GM23338 (cell line): ENCODE results near the gene LUZP2. TPM values are rescaled to one million over a fixed set of nuclear protein-coding genes. Genes with fewer than 3 reads are reported as not detected.

Source experiments
- ATAC-seq: fragments of 200-7000 bp; cut with Tn5 transposase; 3 replicates; pipeline ENCODE4 v1.9.1; 2020
- DNase-seq: peaks from one replicate; pipeline ENCODE4 v3.0.0-alpha.2; 2015; ENCODE audit warnings: low spot score
- H2AFZ ChIP-seq: fragments of 200-600 bp; sonication (generic); 2 replicates; pipeline ENCODE4 v1.8.0; 2016; ENCODE audit warnings: antibody characterized with exemption, mild to moderate bottlenecking, moderate library complexity
- H3F3A ChIP-seq: fragments of 200-600 bp; sonication (generic); replicated peaks from 2 replicates; pipeline ENCODE4 v1.8.0; 2017; ENCODE audit warnings: antibody characterized with exemption, mixed run types, low read depth
- H3K27ac ChIP-seq: fragments of 200-600 bp; sonication (generic); 2 replicates; pipeline ENCODE4 v1.6.1; 2016; ENCODE audit warnings: low read depth
- H3K27me3 ChIP-seq: fragments of 200-600 bp; sonication (generic); 2 replicates; pipeline ENCODE4 v1.8.0; 2016; ENCODE audit warnings: mild to moderate bottlenecking, mixed run types, moderate library complexity; ENCODE audit not compliant: insufficient read depth
- H3K36me3 ChIP-seq: fragments of 200-600 bp; sonication (generic); 2 replicates; pipeline ENCODE4 v1.8.0; 2016; ENCODE audit warnings: mild to moderate bottlenecking; ENCODE audit not compliant: insufficient read depth
- H3K4me1 ChIP-seq: fragments of 200-600 bp; sonication (generic); 2 replicates; pipeline ENCODE4 v1.8.0; 2016; ENCODE audit warnings: mild to moderate bottlenecking, moderate library complexity; ENCODE audit not compliant: insufficient read depth
- H3K4me2 ChIP-seq: fragments of 200-600 bp; sonication (generic); 2 replicates; pipeline ENCODE4 v1.7.1; 2017; ENCODE audit warnings: mixed run types
- H3K4me3 ChIP-seq: fragments of 200-600 bp; sonication (generic); 2 replicates; pipeline ENCODE4 v1.6.1; 2016; ENCODE audit warnings: mixed run types
- H3K79me2 ChIP-seq: fragments of 200-600 bp; sonication (generic); replicated peaks from 2 replicates; pipeline ENCODE4 v1.8.0; 2017; ENCODE audit warnings: mild to moderate bottlenecking; ENCODE audit not compliant: insufficient read depth
- H3K9me2 ChIP-seq: fragments of 200-600 bp; sonication (generic); 2 replicates; pipeline ENCODE4 v1.8.0; 2017; ENCODE audit not compliant: insufficient read depth
- H4K20me1 ChIP-seq: fragments of 200-600 bp; sonication (generic); replicated peaks from 2 replicates; pipeline ENCODE4 v1.8.0; 2017; ENCODE audit warnings: mild to moderate bottlenecking; ENCODE audit not compliant: insufficient read depth
- H3K27ac Mint-ChIP-seq: 2 replicates; pipeline ENCODE4 v1.8.0; 2020; ENCODE audit warnings: inconsistent platforms, mild to moderate bottlenecking, moderate library complexity, mixed read lengths
- H3K27me3 Mint-ChIP-seq: 3 replicates; pipeline ENCODE4 v1.8.0; 2022; ENCODE audit warnings: low read depth, mild to moderate bottlenecking, moderate library complexity, mixed read lengths, inconsistent platforms; ENCODE audit not compliant: insufficient read depth, poor library complexity
- H3K36me3 Mint-ChIP-seq: 3 replicates; pipeline ENCODE4 v1.8.0; 2021; ENCODE audit warnings: low read depth, mild to moderate bottlenecking, inconsistent platforms, moderate library complexity, mixed read lengths
- H3K4me1 Mint-ChIP-seq: 3 replicates; pipeline ENCODE4 v1.8.0; 2020; ENCODE audit warnings: mild to moderate bottlenecking, inconsistent platforms, mixed read lengths
- H3K4me3 Mint-ChIP-seq: 3 replicates; pipeline ENCODE4 v1.8.0; 2021; ENCODE audit warnings: moderate library complexity, mild to moderate bottlenecking, inconsistent platforms, mixed read lengths
- H3K9me3 Mint-ChIP-seq: 3 replicates; pipeline ENCODE4 v1.8.0; 2020; ENCODE audit warnings: moderate library complexity, mild to moderate bottlenecking, inconsistent platforms, mixed read lengths
- CREB1 ChIP-seq: fragments of 250-450 bp; sonication (Bioruptor Pico); IDR thresholded peaks from 2 replicates; pipeline ENCODE4 v1.5.0; 2020; ENCODE audit warnings: low read depth, mild to moderate bottlenecking, moderate library complexity
- ETS1 ChIP-seq: IDR thresholded peaks from 2 replicates; pipeline ENCODE4 v1.6.1; 2016; ENCODE audit warnings: antibody characterized with exemption
- EZH2 ChIP-seq: fragments of 200-600 bp; sonication (generic); IDR thresholded peaks from one replicate; pipeline ENCODE4 v1.8.0; 2017; ENCODE audit warnings: antibody characterized with exemption, mild to moderate bottlenecking, low read depth; ENCODE audit not compliant: unreplicated experiment
- EZH2phosphoT487 ChIP-seq: fragments of 200-600 bp; sonication (generic); IDR thresholded peaks from one replicate; pipeline ENCODE4 v1.8.1; 2018; ENCODE audit warnings: antibody characterized with exemption; ENCODE audit not compliant: unreplicated experiment
- NANOG ChIP-seq: IDR thresholded peaks from 2 replicates; pipeline ENCODE4 v1.6.1; 2016; ENCODE audit warnings: antibody characterized with exemption, borderline replicate concordance
- POLR2AphosphoS5 ChIP-seq: IDR thresholded peaks from 2 replicates; pipeline ENCODE4 v1.6.1; 2016; ENCODE audit warnings: antibody characterized with exemption, low read depth
- REST ChIP-seq: IDR thresholded peaks from one replicate; pipeline ENCODE4 v1.6.1; 2018; ENCODE audit warnings: antibody characterized with exemption; ENCODE audit not compliant: unreplicated experiment
- STAT1 ChIP-seq: IDR thresholded peaks from one replicate; pipeline ENCODE4 v1.6.1; 2016; ENCODE audit warnings: antibody characterized with exemption; ENCODE audit not compliant: unreplicated experiment
- ZNF114 ChIP-seq: fragments of 250-450 bp; sonication (Bioruptor Pico); IDR thresholded peaks from 2 replicates; pipeline ENCODE4 v1.5.0; 2020; ENCODE audit warnings: mild to moderate bottlenecking, moderate library complexity
- ZNF331 ChIP-seq: fragments of 250-450 bp; sonication (Bioruptor Pico); IDR thresholded peaks from 2 replicates; pipeline ENCODE4 v1.5.0; 2020; ENCODE audit warnings: low read depth, mild to moderate bottlenecking, moderate library complexity
- polyA plus RNA-seq: library from polyadenylated mRNA; unstranded; fragments of >200 nt; fragmentation: Nextera tagmentation; extraction: Ambion mirVana; gene quantifications from 2 replicates; pipeline ENCODE4 v1.2.1, GENCODE V29; 2016
- total RNA-seq: library from RNA; depleted of rRNA; stranded (reverse); fragments of >200 nt; shearing (Covaris generic); gene quantifications from 2 replicates; pipeline ENCODE4 v1.2.3, GENCODE V29; 2014
- TF ChIP-seq, protein P1 (sequence below), 2 experiments: fragments of 200-600 bp in 1 of 2; sonication (generic) in 1 of 2; conservative IDR thresholded peaks; 2 replicates each; pipeline versions ENCODE4 v1.5.1 to v1.6.1; 2016 to 2017; ENCODE audit warnings: antibody characterized with exemption in 2 of 2, low read depth in 2 of 2, mild to moderate bottlenecking in 2 of 2, moderate library complexity in 1 of 2

Gene LUZP2
- total and polyA plus RNA-seq, 2 experiments from 2014 or later, result 2.0 to 9.2 TPM

GRCh38 chr11:24734742-24735237 is 237.9 kb downstream of the LUZP2 start (continued):
- no peak for TF ChIP-seq REST
- no peak for TF ChIP-seq EZH2phosphoT487

GRCh38 chr11:24738972-24739371 is 242.1 kb downstream of the LUZP2 start:
- H3K4me3 ChIP-seq, result no peak overlapping the region
- TF ChIP-seq POLR2AphosphoS5 (no peak), STAT1 (no peak), CREB1 (CRISPR knock-in tag) (no peak), ETS1 (no peak), EZH2 (no peak), EZH2phosphoT487 (no peak), NANOG (no peak), ZNF114 (no peak), REST (no peak), ZNF331 (no peak)
- TF ChIP-seq, protein P1, sequence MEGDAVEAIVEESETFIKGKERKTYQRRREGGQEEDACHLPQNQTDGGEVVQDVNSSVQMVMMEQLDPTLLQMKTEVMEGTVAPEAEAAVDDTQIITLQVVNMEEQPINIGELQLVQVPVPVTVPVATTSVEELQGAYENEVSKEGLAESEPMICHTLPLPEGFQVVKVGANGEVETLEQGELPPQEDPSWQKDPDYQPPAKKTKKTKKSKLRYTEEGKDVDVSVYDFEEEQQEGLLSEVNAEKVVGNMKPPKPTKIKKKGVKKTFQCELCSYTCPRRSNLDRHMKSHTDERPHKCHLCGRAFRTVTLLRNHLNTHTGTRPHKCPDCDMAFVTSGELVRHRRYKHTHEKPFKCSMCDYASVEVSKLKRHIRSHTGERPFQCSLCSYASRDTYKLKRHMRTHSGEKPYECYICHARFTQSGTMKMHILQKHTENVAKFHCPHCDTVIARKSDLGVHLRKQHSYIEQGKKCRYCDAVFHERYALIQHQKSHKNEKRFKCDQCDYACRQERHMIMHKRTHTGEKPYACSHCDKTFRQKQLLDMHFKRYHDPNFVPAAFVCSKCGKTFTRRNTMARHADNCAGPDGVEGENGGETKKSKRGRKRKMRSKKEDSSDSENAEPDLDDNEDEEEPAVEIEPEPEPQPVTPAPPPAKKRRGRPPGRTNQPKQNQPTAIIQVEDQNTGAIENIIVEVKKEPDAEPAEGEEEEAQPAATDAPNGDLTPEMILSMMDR (conservative IDR thresholded peaks at IDR 0.05; ENCODE audit: low read depth in 2 of 2), result no peak

More at GRCh38 chr11:24738972-24739371, 242.1 kb downstream of the LUZP2 start:
- Mint-ChIP-seq H3K27me3 (peaks cover 3% of the 10 kb centered on the region), H3K4me3 (no peak overlapping the region), H3K36me3 (no peaks in the 10 kb centered on the region; the same call in 2 of the 3 replicates), H3K4me1 (peaks cover 20% of the 10 kb centered on the region), H3K27ac (peak overlapping the region; percentile 66; the same call in 1 of the 2 replicates), H3K9me3 (no peaks in the 10 kb centered on the region)
- Histone ChIP-seq H3K36me3 (no peaks in the 10 kb centered on the region), H3F3A (no peaks in the 10 kb centered on the region), H3K9me2 (no peaks in the 10 kb centered on the region), H3K27me3 (no peaks in the 10 kb centered on the region), H3K4me2 (no peak overlapping the region), H3K4me1 (peaks cover 15% of the 10 kb centered on the region), H2AFZ (no peak overlapping the region), H3K27ac (no peak overlapping the region), H3K79me2 (no peaks in the 10 kb centered on the region), H4K20me1 (no peaks in the 10 kb centered on the region)
- DNase-seq (no peak), ATAC-seq (no peak)
